HepG2 (cell line): ENCODE measurements around the gene TRIM31. TPM values are rescaled to one million over a fixed set of nuclear protein-coding genes. Genes with fewer than 3 reads are reported as not detected.
A peak's percentile ranks its signal among the peaks of the same experiment; 100 is the strongest.

Source experiments
- ARID2 ChIP-seq: sonication (generic); formaldehyde crosslinking; IDR thresholded peaks from 2 replicates; pipeline ENCODE4 v1.8.1; 2022; ENCODE audit warnings: mild to moderate bottlenecking, missing genetic modification reagents, borderline replicate concordance
- DNMT1 ChIP-seq: sonication (generic); formaldehyde crosslinking; IDR thresholded peaks from 2 replicates; pipeline ENCODE4 v1.5.1; 2020; ENCODE audit warnings: mild to moderate bottlenecking, missing genetic modification reagents
- ESRRA ChIP-seq: sonication (generic); formaldehyde crosslinking; IDR thresholded peaks from 2 replicates; pipeline ENCODE4 v1.5.1; 2020; ENCODE audit warnings: mild to moderate bottlenecking, low read depth, missing genetic modification reagents
- FOXK2 ChIP-seq: fragments of 450-650 bp; IDR thresholded peaks from 2 replicates; pipeline ENCODE4 v1.6.1; 2016
- KAT8 ChIP-seq: IDR thresholded peaks from 2 replicates; pipeline ENCODE4 v1.6.1; 2016; ENCODE audit warnings: missing genetic modification reagents, missing compliant biosample characterization
- NFYC ChIP-seq: IDR thresholded peaks from 2 replicates; pipeline ENCODE4 v1.6.1; 2016; ENCODE audit warnings: missing genetic modification reagents, missing compliant biosample characterization
- PPARG ChIP-seq: conservative IDR thresholded peaks from 2 replicates; pipeline ENCODE4 v1.6.1; 2016; ENCODE audit warnings: missing biosample characterization, missing genetic modification reagents
- TEAD3 ChIP-seq: optimal IDR thresholded peaks from 2 replicates; pipeline ENCODE3; 2016; ENCODE audit warnings: borderline replicate concordance
- TOE1 ChIP-seq: sonication (generic); formaldehyde crosslinking; IDR thresholded peaks from 2 replicates; pipeline ENCODE4 v1.4.0; 2020; ENCODE audit warnings: mild to moderate bottlenecking, missing genetic modification reagents
- ZNF703 ChIP-seq: sonication (generic); formaldehyde crosslinking; IDR thresholded peaks from 2 replicates; pipeline ENCODE4 v1.5.1; 2020; ENCODE audit warnings: missing genetic modification reagents, mild to moderate bottlenecking, moderate library complexity, borderline replicate concordance
- polyA plus RNA-seq, 8 experiments: library from polyadenylated mRNA; depleted of rRNA in 3 of 8; stranded (reverse) in 7 of 8; unstranded in 1 of 8; fragments of >200 nt; fragmentation: Illumina TruSeq in 4 of 8; extraction: Trizol in 4 of 8; gene quantifications; 2 replicates each; pipeline versions ENCODE4 v1.2.1 to v1.2.3, GENCODE V29; 2011 to 2016; ENCODE audit warnings: low read depth in 4 of 8, missing spikeins in 1 of 8, mixed read lengths in 1 of 8; ENCODE audit not compliant: insufficient read depth in 1 of 8
- total RNA-seq, 5 experiments: library from RNA; depleted of rRNA; stranded (reverse); fragments of >200 nt; fragmentation: Illumina TruSeq; extraction: Trizol; gene quantifications; 2 replicates each; pipeline ENCODE4 v1.2.3, GENCODE V29; 2016; ENCODE audit warnings: low read depth in 1 of 5
- TF ChIP-seq, protein P1 (sequence below): sonication (generic); formaldehyde crosslinking; IDR thresholded peaks from 2 replicates; pipeline ENCODE4 v1.4.0; 2020; ENCODE audit warnings: missing genetic modification reagents
- TF ChIP-seq, protein P2 (sequence below): sonication (generic); formaldehyde crosslinking; IDR thresholded peaks from 2 replicates; pipeline ENCODE4 v1.5.0; 2020; ENCODE audit warnings: mild to moderate bottlenecking, low read depth, missing genetic modification reagents, borderline replicate concordance
- TF ChIP-seq, protein P3 (sequence below): sonication (generic); formaldehyde crosslinking; IDR thresholded peaks from 2 replicates; pipeline ENCODE4 v1.4.0; 2020; ENCODE audit warnings: mild to moderate bottlenecking, missing genetic modification reagents
- TF ChIP-seq, protein P4 (sequence below): sonication (generic); formaldehyde crosslinking; IDR thresholded peaks from 2 replicates; pipeline ENCODE4 v1.5.0; 2020; ENCODE audit warnings: missing genetic modification reagents
- TF ChIP-seq, protein P5 (sequence below): sonication (generic); formaldehyde crosslinking; IDR thresholded peaks from 2 replicates; pipeline ENCODE4 v1.8.0; 2022; ENCODE audit warnings: mild to moderate bottlenecking, missing genetic modification reagents, borderline replicate concordance
- TF ChIP-seq, protein P6 (sequence below): sonication (generic); formaldehyde crosslinking; IDR thresholded peaks from 2 replicates; pipeline ENCODE4 v1.4.0; 2020; ENCODE audit warnings: missing genetic modification reagents
- TF ChIP-seq, protein P7 (sequence below): sonication (generic); formaldehyde crosslinking; IDR thresholded peaks from 2 replicates; pipeline ENCODE4 v1.4.0; 2020; ENCODE audit warnings: mild to moderate bottlenecking, missing genetic modification reagents
- TF ChIP-seq, protein P8 (sequence below): sonication (generic); formaldehyde crosslinking; IDR thresholded peaks from 2 replicates; pipeline ENCODE4 v1.8.1; 2023; ENCODE audit warnings: mild to moderate bottlenecking, inconsistent platforms, moderate library complexity, missing genetic modification reagents, borderline replicate concordance

TRIM31 gene
- total and polyA plus RNA-seq, 2 of the 13 experiments (the other 11 are each of a cell fraction or from before 2014, with no cell fraction given), result 0.13 to 0.51 TPM

DNA sequence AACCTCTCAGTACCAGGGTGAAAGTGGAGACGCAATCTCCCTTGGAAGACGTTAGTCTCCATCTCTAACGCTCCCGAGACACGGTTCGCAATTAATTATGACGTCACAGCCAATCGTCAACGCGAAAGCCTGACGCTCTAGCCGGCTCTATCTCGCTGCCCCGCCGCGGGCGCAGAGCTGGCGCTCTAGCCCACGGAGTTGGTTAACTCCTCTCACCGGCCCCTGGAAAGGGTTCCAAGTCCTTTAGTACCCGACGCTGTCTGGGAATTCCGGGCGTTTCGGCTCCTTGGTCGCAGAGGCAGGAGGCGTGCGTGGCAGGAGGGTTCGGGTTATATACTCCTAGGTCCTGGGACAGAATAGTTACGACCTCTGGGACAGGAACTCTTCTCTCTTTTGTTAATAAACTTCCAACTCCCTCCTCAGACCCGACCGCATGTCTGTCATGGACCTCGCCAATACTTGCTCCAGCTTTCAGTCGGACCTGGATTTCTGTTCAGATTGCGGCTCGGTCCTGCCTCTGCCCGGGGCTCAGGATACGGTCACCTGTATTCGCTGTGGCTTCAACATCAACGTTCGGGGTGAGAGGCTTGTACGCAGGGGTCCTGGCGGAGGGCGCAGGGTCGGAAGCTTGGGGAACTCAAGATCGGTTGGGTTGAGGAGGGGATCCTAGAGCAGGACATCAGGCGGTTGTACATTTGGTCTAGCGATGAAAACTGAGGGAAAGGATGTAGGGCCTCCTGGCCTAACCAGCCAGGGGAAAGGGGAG is 51.6 kb downstream of the TRIM31 start, which contains the start of gene POLR1H (continued):
- TF ChIP-seq NFYC (CRISPR knock-in tag), result peak; percentile 98
- TF ChIP-seq, protein P1, sequence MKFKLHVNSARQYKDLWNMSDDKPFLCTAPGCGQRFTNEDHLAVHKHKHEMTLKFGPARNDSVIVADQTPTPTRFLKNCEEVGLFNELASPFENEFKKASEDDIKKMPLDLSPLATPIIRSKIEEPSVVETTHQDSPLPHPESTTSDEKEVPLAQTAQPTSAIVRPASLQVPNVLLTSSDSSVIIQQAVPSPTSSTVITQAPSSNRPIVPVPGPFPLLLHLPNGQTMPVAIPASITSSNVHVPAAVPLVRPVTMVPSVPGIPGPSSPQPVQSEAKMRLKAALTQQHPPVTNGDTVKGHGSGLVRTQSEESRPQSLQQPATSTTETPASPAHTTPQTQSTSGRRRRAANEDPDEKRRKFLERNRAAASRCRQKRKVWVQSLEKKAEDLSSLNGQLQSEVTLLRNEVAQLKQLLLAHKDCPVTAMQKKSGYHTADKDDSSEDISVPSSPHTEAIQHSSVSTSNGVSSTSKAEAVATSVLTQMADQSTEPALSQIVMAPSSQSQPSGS, result peak; percentile 99
- TF ChIP-seq, protein P2, sequence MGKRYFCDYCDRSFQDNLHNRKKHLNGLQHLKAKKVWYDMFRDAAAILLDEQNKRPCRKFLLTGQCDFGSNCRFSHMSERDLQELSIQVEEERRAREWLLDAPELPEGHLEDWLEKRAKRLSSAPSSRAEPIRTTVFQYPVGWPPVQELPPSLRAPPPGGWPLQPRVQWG (CRISPR knock-in tag), result no peak
- peak; percentile 83 for TF ChIP-seq TOE1
- no peak for TF ChIP-seq FOXK2
- TF ChIP-seq, protein P3, sequence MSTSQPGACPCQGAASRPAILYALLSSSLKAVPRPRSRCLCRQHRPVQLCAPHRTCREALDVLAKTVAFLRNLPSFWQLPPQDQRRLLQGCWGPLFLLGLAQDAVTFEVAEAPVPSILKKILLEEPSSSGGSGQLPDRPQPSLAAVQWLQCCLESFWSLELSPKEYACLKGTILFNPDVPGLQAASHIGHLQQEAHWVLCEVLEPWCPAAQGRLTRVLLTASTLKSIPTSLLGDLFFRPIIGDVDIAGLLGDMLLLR, result peak; percentile 75
- TF ChIP-seq, protein P4, sequence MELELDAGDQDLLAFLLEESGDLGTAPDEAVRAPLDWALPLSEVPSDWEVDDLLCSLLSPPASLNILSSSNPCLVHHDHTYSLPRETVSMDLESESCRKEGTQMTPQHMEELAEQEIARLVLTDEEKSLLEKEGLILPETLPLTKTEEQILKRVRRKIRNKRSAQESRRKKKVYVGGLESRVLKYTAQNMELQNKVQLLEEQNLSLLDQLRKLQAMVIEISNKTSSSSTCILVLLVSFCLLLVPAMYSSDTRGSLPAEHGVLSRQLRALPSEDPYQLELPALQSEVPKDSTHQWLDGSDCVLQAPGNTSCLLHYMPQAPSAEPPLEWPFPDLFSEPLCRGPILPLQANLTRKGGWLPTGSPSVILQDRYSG (CRISPR knock-in tag), result peak; percentile 86
- TF ChIP-seq ESRRA (CRISPR knock-in tag), result peak; percentile 35; the same call in 1 of the 2 replicates
- TF ChIP-seq PPARG (CRISPR knock-in tag), result peak; percentile 77; the same call in 1 of the 2 replicates
- 0 out of 2 replicates have a peak, but pooled peaks have one; percentile 43 for TF ChIP-seq DNMT1 (CRISPR knock-in tag)
- TF ChIP-seq, protein P5, sequence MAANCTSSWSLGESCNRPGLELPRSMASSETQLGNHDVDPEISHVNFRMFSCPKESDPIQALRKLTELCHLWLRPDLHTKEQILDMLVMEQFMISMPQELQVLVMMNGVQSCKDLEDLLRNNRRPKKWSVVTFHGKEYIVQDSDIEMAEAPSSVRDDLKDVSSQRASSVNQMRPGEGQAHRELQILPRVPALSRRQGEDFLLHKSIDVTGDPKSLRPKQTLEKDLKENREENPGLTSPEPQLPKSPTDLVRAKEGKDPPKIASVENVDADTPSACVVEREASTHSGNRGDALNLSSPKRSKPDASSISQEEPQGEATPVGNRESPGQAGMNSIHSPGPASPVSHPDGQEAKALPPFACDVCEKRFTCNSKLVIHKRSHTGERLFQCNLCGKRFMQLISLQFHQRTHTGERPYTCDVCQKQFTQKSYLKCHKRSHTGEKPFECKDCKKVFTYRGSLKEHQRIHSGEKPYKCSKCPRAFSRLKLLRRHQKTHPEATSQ, result peak; percentile 41; the same call in 1 of the 2 replicates
- TF ChIP-seq ZNF703 (CRISPR knock-in tag), result no peak; the same call in 1 of the 2 replicates
- peak; percentile 100 for TF ChIP-seq KAT8 (CRISPR knock-in tag)
- TF ChIP-seq, protein P6, sequence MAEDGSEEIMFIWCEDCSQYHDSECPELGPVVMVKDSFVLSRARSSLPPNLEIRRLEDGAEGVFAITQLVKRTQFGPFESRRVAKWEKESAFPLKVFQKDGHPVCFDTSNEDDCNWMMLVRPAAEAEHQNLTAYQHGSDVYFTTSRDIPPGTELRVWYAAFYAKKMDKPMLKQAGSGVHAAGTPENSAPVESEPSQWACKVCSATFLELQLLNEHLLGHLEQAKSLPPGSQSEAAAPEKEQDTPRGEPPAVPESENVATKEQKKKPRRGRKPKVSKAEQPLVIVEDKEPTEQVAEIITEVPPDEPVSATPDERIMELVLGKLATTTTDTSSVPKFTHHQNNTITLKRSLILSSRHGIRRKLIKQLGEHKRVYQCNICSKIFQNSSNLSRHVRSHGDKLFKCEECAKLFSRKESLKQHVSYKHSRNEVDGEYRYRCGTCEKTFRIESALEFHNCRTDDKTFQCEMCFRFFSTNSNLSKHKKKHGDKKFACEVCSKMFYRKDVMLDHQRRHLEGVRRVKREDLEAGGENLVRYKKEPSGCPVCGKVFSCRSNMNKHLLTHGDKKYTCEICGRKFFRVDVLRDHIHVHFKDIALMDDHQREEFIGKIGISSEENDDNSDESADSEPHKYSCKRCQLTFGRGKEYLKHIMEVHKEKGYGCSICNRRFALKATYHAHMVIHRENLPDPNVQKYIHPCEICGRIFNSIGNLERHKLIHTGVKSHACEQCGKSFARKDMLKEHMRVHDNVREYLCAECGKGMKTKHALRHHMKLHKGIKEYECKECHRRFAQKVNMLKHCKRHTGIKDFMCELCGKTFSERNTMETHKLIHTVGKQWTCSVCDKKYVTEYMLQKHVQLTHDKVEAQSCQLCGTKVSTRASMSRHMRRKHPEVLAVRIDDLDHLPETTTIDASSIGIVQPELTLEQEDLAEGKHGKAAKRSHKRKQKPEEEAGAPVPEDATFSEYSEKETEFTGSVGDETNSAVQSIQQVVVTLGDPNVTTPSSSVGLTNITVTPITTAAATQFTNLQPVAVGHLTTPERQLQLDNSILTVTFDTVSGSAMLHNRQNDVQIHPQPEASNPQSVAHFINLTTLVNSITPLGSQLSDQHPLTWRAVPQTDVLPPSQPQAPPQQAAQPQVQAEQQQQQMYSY (CRISPR knock-in tag), result peak; percentile 80
- TF ChIP-seq ARID2 (CRISPR knock-in tag), result no peak
- TF ChIP-seq, protein P7, sequence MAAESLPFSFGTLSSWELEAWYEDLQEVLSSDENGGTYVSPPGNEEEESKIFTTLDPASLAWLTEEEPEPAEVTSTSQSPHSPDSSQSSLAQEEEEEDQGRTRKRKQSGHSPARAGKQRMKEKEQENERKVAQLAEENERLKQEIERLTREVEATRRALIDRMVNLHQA (CRISPR knock-in tag), result no peak
- peak; percentile 85 for TF ChIP-seq TEAD3 (CRISPR knock-in tag)
- TF ChIP-seq, protein P8, sequence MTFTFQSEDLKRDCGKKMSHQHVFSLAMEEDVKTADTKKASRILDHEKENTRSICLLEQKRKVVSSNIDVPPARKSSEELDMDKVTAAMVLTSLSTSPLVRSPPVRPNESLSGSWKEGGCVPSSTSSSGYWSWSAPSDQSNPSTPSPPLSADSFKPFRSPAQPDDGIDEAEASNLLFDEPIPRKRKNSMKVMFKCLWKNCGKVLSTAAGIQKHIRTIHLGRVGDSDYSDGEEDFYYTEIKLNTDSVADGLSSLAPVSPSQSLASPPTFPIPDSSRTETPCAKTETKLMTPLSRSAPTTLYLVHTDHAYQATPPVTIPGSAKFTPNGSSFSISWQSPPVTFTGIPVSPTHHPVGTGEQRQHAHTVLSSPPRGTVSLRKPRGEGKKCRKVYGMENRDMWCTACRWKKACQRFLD (CRISPR knock-in tag), result peak; percentile 71; the same call in 1 of the 2 replicates
